GM12878 (cell line): ENCODE measurements around the gene SNRPA1. TPM values are rescaled to one million over a fixed set of nuclear protein-coding genes. Genes with fewer than 3 reads are reported as not detected.

Experiments
- ATAC-seq: fragments of 200-7000 bp; cut with Tn5 transposase; 3 replicates; pipeline ENCODE4 v1.9.1; 2020; ENCODE audit warnings: mild to moderate bottlenecking, moderate library complexity
- BruUV-seq: library from RNA; stranded (reverse); fragments of 400-500 nt; replicated peaks from 2 replicates; lab custom pipeline; 2021; lab: Mats Ljungman, UMichigan
- CTCF ChIA-PET: fragments of 300-600 bp; sonication (Branson Sonifier 250); formaldehyde crosslinking; extraction: SDS; loops from one replicate; lab custom pipeline; 2021; ENCODE audit warnings: inconsistent platforms; lab: Yijun Ruan, JAX
- POLR2A ChIA-PET: fragments of 350-600 bp; formaldehyde crosslinking; extraction: SDS; loops from one replicate; lab custom pipeline; 2021; ENCODE audit warnings: inconsistent platforms; lab: Charles Lee
- RAD21 ChIA-PET: fragments of 300-600 bp; sonication (Branson Sonifier 250); formaldehyde crosslinking; loops from one replicate; lab custom pipeline; 2023; ENCODE audit warnings: antibody characterized with exemption; ENCODE audit not compliant: unreplicated experiment; lab: Charles Lee
- SMC1A ChIA-PET: fragments of 300-600 bp; sonication (Branson Sonifier 250); formaldehyde crosslinking; loops from one replicate; lab custom pipeline; 2023; ENCODE audit not compliant: unreplicated experiment, uncharacterized antibody; lab: Charles Lee
- DNase-seq: peaks from one replicate; pipeline ENCODE4 v3.0.0-alpha.2; 2011; ENCODE audit warnings: low read depth, low spot score
- FAIRE-seq: peaks from 3 replicates; lab custom pipeline; 2011; peaks lifted over from hg19 to GRCh38; lab: Jason Lieb, UNC
- H2AFZ ChIP-seq: 2 replicates; pipeline ENCODE4 v1.6.0; 2011; ENCODE audit warnings: low read depth, low read length, control low read depth; ENCODE audit not compliant: control insufficient read depth
- H3K27ac ChIP-seq: 2 replicates; pipeline ENCODE4 v1.5.1; 2011; ENCODE audit warnings: control low read depth; ENCODE audit not compliant: control insufficient read depth, insufficient read depth
- H3K27me3 ChIP-seq, 2 experiments: replicated peaks in 1 of 2; 2 replicates each; pipeline versions ENCODE4 v1.6.0 to v1.6.1; 2011; ENCODE audit warnings: low read length in 1 of 2; ENCODE audit not compliant: control insufficient read depth in 2 of 2, insufficient read depth in 2 of 2
- H3K36me3 ChIP-seq, 2 experiments: 2 replicates each; pipeline ENCODE4 v1.5.1; 2011; ENCODE audit warnings: low read length in 1 of 2; ENCODE audit not compliant: control insufficient read depth in 2 of 2, insufficient read depth in 2 of 2
- H3K4me1 ChIP-seq: 2 replicates; pipeline ENCODE4 v1.6.1; 2011; ENCODE audit warnings: mild to moderate bottlenecking, low read length, moderate library complexity, mixed read lengths; ENCODE audit not compliant: control insufficient read depth, insufficient read depth
- H3K4me2 ChIP-seq: 2 replicates; pipeline ENCODE4 v1.6.0; 2011; ENCODE audit warnings: control low read depth; ENCODE audit not compliant: control insufficient read depth, insufficient read depth
- H3K4me3 ChIP-seq: fragments of 200-600 bp; sonication (generic); 2 replicates; pipeline ENCODE4 v1.5.1; 2016
- H3K79me2 ChIP-seq: 2 replicates; pipeline ENCODE4 v1.6.0; 2011; ENCODE audit warnings: low read length; ENCODE audit not compliant: control insufficient read depth, insufficient read depth
- H3K9ac ChIP-seq: 2 replicates; pipeline ENCODE4 v1.8.0; 2011; ENCODE audit warnings: low read length, control low read depth, mixed read lengths; ENCODE audit not compliant: control insufficient read depth, insufficient read depth
- H3K9me3 ChIP-seq: replicated peaks from 3 replicates; pipeline ENCODE4 v1.5.1; 2011; ENCODE audit warnings: mild to moderate bottlenecking, low read length; ENCODE audit not compliant: control insufficient read depth, insufficient read depth
- H4K20me1 ChIP-seq: 2 replicates; pipeline ENCODE4 v1.6.0; 2011; ENCODE audit not compliant: control insufficient read depth, insufficient read depth
- BACH1 ChIP-seq: fragments of 450-650 bp; IDR thresholded peaks from 2 replicates; pipeline ENCODE4 v1.6.1; 2017; ENCODE audit warnings: mild to moderate bottlenecking, borderline replicate concordance
- BCL3 ChIP-seq: IDR thresholded peaks from 2 replicates; pipeline ENCODE4 v1.6.1; 2011; ENCODE audit warnings: borderline replicate concordance, low read depth, mild to moderate bottlenecking, moderate library complexity, low read length; ENCODE audit not compliant: insufficient read depth, poor library complexity, severe bottlenecking
- CBX3 ChIP-seq: fragments of 200-600 bp; sonication (generic); IDR thresholded peaks from 2 replicates; pipeline ENCODE4 v1.6.1; 2016; ENCODE audit warnings: low read depth, borderline replicate concordance
- PKNOX1 ChIP-seq: fragments of 450-650 bp; IDR thresholded peaks from 2 replicates; pipeline ENCODE4 v1.6.1; 2016; ENCODE audit warnings: mild to moderate bottlenecking
- RELA ChIP-seq: fragments of 450-650 bp; IDR thresholded peaks from 2 replicates; pipeline ENCODE4 v1.8.0; 2014; ENCODE audit warnings: borderline replicate concordance; ENCODE audit not compliant: partially characterized antibody
- SMARCA5 ChIP-seq: fragments of 450-650 bp; IDR thresholded peaks from 2 replicates; pipeline ENCODE4 v1.6.1; 2017; ENCODE audit warnings: mild to moderate bottlenecking
- whole genome bisulfite sequencing: methylation state at CpG from one replicate; pipeline ENCODE4 v1.1.6; 2016; ENCODE audit warnings: low lambda C conversion rate; ENCODE audit not compliant: insufficient replicate concordance, insufficient coverage; ENCODE audit errors: missing lambda C conversion rate; 5-methylcytosine and 5-hydroxymethylcytosine counted together
- in situ Hi-C: fragments of 300-500 bp; cut with MboI; formaldehyde crosslinking; loops from 9 replicates; pipeline ENCODE4 v1.14.3; 2018; ENCODE audit warnings: mixed read lengths
- intact Hi-C: fragments of 100-400 bp; cut with micrococcal nuclease; formaldehyde crosslinking; loops from one replicate; pipeline ENCODE4 v1.14.2; 2022; ENCODE audit not compliant: unreplicated experiment
- polyA plus RNA-seq, 11 experiments: library from polyadenylated mRNA; depleted of rRNA in 4 of 11; unstranded in 6 of 11; stranded (reverse) in 5 of 11; fragments of >200 nt; fragmentation: Nextera tagmentation in 4 of 11; fragmentation: Illumina TruSeq in 1 of 11; extraction: Ambion mirVana in 4 of 11; extraction: Trizol in 1 of 11; gene quantifications; 1 replicate in 1 of 11; 2 replicates in 10 of 11; pipeline versions ENCODE4 v1.2.1 to v1.2.3, GENCODE V29; 2011 to 2016; ENCODE audit warnings: inconsistent platforms in 2 of 11, missing spikeins in 2 of 11, low read depth in 1 of 11
- total RNA-seq, 4 experiments: library from RNA; depleted of rRNA in 3 of 4; stranded (reverse); fragments of >200 nt in 3 of 4; fragmentation: Illumina TruSeq in 1 of 4; extraction: Trizol in 1 of 4; gene quantifications; 2 replicates each; pipeline versions ENCODE4 v1.2.1 to v1.2.3, GENCODE V29; 2013 to 2021
- TF ChIP-seq, protein P1 (sequence below): fragments of 450-650 bp; IDR thresholded peaks from 2 replicates; pipeline ENCODE4 v1.6.1; 2018; ENCODE audit warnings: mild to moderate bottlenecking, low read depth, moderate library complexity; ENCODE audit not compliant: partially characterized antibody
- TF ChIP-seq, protein P2 (sequence below), 3 experiments: IDR thresholded peaks in 2 of 3; conservative IDR thresholded peaks in 1 of 3; 2 replicates each; pipeline ENCODE4 v1.5.1; 2011; ENCODE audit warnings: low read depth in 3 of 3, low read length in 3 of 3, mild to moderate bottlenecking in 3 of 3, control low read depth in 2 of 3, moderate library complexity in 2 of 3, inconsistent platforms in 1 of 3, mixed read lengths in 1 of 3; ENCODE audit not compliant: control insufficient read depth in 2 of 3, insufficient read depth in 1 of 3; ENCODE audit errors: extremely low read depth in 1 of 3
- TF ChIP-seq, protein P3 (sequence below): fragments of 450-650 bp; IDR thresholded peaks from 2 replicates; pipeline ENCODE4 v1.6.1; 2017; ENCODE audit warnings: antibody characterized with exemption, mild to moderate bottlenecking, moderate library complexity

Gene SNRPA1
- total and polyA plus RNA-seq, 10 of the 15 experiments (the other 5 are each of a cell fraction or from before 2014, with no cell fraction given): 59.9 to 267 (median 161) TPM

- no peak for TF ChIP-seq PKNOX1
These were observed 20.7 kb upstream of the SNRPA1 start (continued) for GRCh38 chr15:101315736-101316135.

GRCh38 chr15:101314336-101315125, 19.5 kb upstream of the SNRPA1 start:
- no peak for DNase-seq
- no peak overlapping the region for H3K4me2 ChIP-seq
- H3K36me3 ChIP-seq: no peaks in the 10 kb centered on the region
- ChIA-PET CTCF (no interaction called here), RAD21 (no interaction called here), POLR2A (no interaction called here), SMC1A (no interaction called here)
- in situ Hi-C loops (no loop called here), intact Hi-C loops (no loop called here)
- 25% methylated on average over 19 of the region's 19 CpGs for WGBS
- H4K20me1 ChIP-seq: no peaks in the 10 kb centered on the region
- no peak overlapping the region for H3K27ac ChIP-seq
- H2AFZ ChIP-seq: no peak overlapping the region
- H3K27me3 ChIP-seq: peaks cover 1 to 2% of the 10 kb centered on the region in 2 experiments; a peak in 3 of 4 replicates
- H3K79me2 ChIP-seq: no peaks in the 10 kb centered on the region
- H3K4me1 ChIP-seq: no peaks in the 10 kb centered on the region
- no peak for ATAC-seq
- BruUV-seq: no TSS peak
- no peak for FAIRE-seq
- H3K4me3 ChIP-seq: no peak overlapping the region
- H3K9ac ChIP-seq: no peak overlapping the region
- no peaks in the 10 kb centered on the region for H3K9me3 ChIP-seq
- no peak for TF ChIP-seq CBX3
- TF ChIP-seq RELA: no peak
- TF ChIP-seq, protein P1, sequence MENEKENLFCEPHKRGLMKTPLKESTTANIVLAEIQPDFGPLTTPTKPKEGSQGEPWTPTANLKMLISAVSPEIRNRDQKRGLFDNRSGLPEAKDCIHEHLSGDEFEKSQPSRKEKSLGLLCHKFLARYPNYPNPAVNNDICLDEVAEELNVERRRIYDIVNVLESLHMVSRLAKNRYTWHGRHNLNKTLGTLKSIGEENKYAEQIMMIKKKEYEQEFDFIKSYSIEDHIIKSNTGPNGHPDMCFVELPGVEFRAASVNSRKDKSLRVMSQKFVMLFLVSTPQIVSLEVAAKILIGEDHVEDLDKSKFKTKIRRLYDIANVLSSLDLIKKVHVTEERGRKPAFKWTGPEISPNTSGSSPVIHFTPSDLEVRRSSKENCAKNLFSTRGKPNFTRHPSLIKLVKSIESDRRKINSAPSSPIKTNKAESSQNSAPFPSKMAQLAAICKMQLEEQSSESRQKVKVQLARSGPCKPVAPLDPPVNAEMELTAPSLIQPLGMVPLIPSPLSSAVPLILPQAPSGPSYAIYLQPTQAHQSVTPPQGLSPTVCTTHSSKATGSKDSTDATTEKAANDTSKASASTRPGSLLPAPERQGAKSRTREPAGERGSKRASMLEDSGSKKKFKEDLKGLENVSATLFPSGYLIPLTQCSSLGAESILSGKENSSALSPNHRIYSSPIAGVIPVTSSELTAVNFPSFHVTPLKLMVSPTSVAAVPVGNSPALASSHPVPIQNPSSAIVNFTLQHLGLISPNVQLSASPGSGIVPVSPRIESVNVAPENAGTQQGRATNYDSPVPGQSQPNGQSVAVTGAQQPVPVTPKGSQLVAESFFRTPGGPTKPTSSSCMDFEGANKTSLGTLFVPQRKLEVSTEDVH: no peak
- TF ChIP-seq, protein P2, sequence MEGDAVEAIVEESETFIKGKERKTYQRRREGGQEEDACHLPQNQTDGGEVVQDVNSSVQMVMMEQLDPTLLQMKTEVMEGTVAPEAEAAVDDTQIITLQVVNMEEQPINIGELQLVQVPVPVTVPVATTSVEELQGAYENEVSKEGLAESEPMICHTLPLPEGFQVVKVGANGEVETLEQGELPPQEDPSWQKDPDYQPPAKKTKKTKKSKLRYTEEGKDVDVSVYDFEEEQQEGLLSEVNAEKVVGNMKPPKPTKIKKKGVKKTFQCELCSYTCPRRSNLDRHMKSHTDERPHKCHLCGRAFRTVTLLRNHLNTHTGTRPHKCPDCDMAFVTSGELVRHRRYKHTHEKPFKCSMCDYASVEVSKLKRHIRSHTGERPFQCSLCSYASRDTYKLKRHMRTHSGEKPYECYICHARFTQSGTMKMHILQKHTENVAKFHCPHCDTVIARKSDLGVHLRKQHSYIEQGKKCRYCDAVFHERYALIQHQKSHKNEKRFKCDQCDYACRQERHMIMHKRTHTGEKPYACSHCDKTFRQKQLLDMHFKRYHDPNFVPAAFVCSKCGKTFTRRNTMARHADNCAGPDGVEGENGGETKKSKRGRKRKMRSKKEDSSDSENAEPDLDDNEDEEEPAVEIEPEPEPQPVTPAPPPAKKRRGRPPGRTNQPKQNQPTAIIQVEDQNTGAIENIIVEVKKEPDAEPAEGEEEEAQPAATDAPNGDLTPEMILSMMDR (IDR thresholded peaks at IDR 0.05 in 2 of 3, conservative IDR thresholded peaks at IDR 0.05 in 1 of 3; ENCODE audit: control insufficient read depth in 2 of 3, extremely low read depth in 1 of 3, insufficient read depth in 1 of 3, low read depth in 3 of 3, low read length in 3 of 3): no peak
- TF ChIP-seq, protein P3, sequence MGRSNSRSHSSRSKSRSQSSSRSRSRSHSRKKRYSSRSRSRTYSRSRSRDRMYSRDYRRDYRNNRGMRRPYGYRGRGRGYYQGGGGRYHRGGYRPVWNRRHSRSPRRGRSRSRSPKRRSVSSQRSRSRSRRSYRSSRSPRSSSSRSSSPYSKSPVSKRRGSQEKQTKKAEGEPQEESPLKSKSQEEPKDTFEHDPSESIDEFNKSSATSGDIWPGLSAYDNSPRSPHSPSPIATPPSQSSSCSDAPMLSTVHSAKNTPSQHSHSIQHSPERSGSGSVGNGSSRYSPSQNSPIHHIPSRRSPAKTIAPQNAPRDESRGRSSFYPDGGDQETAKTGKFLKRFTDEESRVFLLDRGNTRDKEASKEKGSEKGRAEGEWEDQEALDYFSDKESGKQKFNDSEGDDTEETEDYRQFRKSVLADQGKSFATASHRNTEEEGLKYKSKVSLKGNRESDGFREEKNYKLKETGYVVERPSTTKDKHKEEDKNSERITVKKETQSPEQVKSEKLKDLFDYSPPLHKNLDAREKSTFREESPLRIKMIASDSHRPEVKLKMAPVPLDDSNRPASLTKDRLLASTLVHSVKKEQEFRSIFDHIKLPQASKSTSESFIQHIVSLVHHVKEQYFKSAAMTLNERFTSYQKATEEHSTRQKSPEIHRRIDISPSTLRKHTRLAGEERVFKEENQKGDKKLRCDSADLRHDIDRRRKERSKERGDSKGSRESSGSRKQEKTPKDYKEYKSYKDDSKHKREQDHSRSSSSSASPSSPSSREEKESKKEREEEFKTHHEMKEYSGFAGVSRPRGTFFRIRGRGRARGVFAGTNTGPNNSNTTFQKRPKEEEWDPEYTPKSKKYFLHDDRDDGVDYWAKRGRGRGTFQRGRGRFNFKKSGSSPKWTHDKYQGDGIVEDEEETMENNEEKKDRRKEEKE: no peak
- TF ChIP-seq SMARCA5: no peak
- no peak for TF ChIP-seq BACH1
- no peak for TF ChIP-seq BCL3
